A549 (cell line): Measurements from ENCODE around the gene HMGXB3.

Experiments used
- BHLHE40 ChIP-seq: IDR thresholded peaks from 2 replicates; pipeline ENCODE4 v1.6.1; 2012; ENCODE audit warnings: low read depth, low read length, inconsistent platforms
- CBX2 ChIP-seq: fragments of 200-600 bp; sonication (generic); IDR thresholded peaks from 2 replicates; pipeline ENCODE4 v1.6.1; 2016; ENCODE audit warnings: low read depth, mild to moderate bottlenecking, borderline replicate concordance
- CTCF ChIP-seq: fragments of >200 bp; sonication (Bioruptor Twin); formaldehyde crosslinking; IDR thresholded peaks from 3 replicates; pipeline ENCODE4 v1.5.1; 2016
- ESRRA ChIP-seq: fragments of 150-350 bp; IDR thresholded peaks from 2 replicates; pipeline ENCODE4 v1.6.1; 2014; ENCODE audit warnings: mild to moderate bottlenecking, low read length, borderline replicate concordance
- FOXS1 ChIP-seq: fragments of 250-450 bp; sonication (Bioruptor Pico); IDR thresholded peaks from 2 replicates; pipeline ENCODE4 v1.5.0; 2020; ENCODE audit warnings: mild to moderate bottlenecking, moderate library complexity
- HDAC2 ChIP-seq: fragments of 200-600 bp; sonication (generic); IDR thresholded peaks from 2 replicates; pipeline ENCODE4 v1.6.1; 2016
- HOXA7 ChIP-seq: fragments of 250-450 bp; sonication (Bioruptor Pico); IDR thresholded peaks from 2 replicates; pipeline ENCODE4 v1.5.0; 2020; ENCODE audit warnings: mild to moderate bottlenecking, moderate library complexity
- MAX ChIP-seq: IDR thresholded peaks from 2 replicates; pipeline ENCODE4 v1.6.1; 2012
- MYC ChIP-seq: IDR thresholded peaks from 2 replicates; pipeline ENCODE4 v1.6.1; 2012; ENCODE audit warnings: mild to moderate bottlenecking, inconsistent platforms, low read length, improper control_type of control experiment, borderline replicate concordance
- POLR2A ChIP-seq: IDR thresholded peaks from 2 replicates; pipeline ENCODE4 v1.6.1; 2012; ENCODE audit warnings: mild to moderate bottlenecking, low read length
- SMC3 ChIP-seq: fragments of >200 bp; sonication (Bioruptor Twin); formaldehyde crosslinking; IDR thresholded peaks from 3 replicates; pipeline ENCODE4 v1.6.1; 2018; ENCODE audit warnings: inconsistent platforms

GRCh38 chr5:150044712-150045111 is 44.2 kb downstream of the HMGXB3 start:
- TF ChIP-seq HDAC2, result no peak
- TF ChIP-seq POLR2A, result no peak
- no peak for TF ChIP-seq CTCF
- TF ChIP-seq ESRRA, result no peak
- no peak for TF ChIP-seq MAX
- no peak for TF ChIP-seq MYC
- TF ChIP-seq HOXA7 (CRISPR knock-in tag), result no peak
- no peak for TF ChIP-seq SMC3
- TF ChIP-seq FOXS1 (CRISPR knock-in tag), result no peak
- TF ChIP-seq BHLHE40, result no peak
- no peak for TF ChIP-seq CBX2
